Loucy (cell line): ENCODE measurements around the gene SMG7.

Source experiments
- H2AFZ ChIP-seq: fragments of 200-600 bp; sonication (generic); 2 replicates; pipeline ENCODE4 v1.6.0; 2016; ENCODE audit warnings: antibody characterized with exemption, mild to moderate bottlenecking, low read length, moderate library complexity
- H3F3A ChIP-seq: fragments of 200-600 bp; 2 replicates; pipeline ENCODE4 v1.6.0; 2016; ENCODE audit warnings: antibody characterized with exemption, low read depth, mild to moderate bottlenecking
- H3K27me3 ChIP-seq: fragments of 200-600 bp; sonication (generic); 2 replicates; pipeline ENCODE4 v1.6.1; 2014; ENCODE audit warnings: low read length, mild to moderate bottlenecking; ENCODE audit not compliant: insufficient read depth, poor library complexity, severe bottlenecking
- H3K36me3 ChIP-seq: fragments of 200-600 bp; sonication (generic); 2 replicates; pipeline ENCODE4 v1.6.1; 2016; ENCODE audit warnings: low read length; ENCODE audit not compliant: insufficient read depth
- H3K4me1 ChIP-seq: fragments of 200-600 bp; sonication (generic); 2 replicates; pipeline ENCODE4 v1.5.1; 2014; ENCODE audit warnings: low read length, mild to moderate bottlenecking; ENCODE audit not compliant: insufficient read depth, poor library complexity, severe bottlenecking
- H3K4me2 ChIP-seq: fragments of 200-600 bp; sonication (generic); 2 replicates; pipeline ENCODE4 v1.6.0; 2014; ENCODE audit warnings: antibody characterized with exemption, low read length, low read depth, mild to moderate bottlenecking; ENCODE audit not compliant: poor library complexity, severe bottlenecking
- H3K4me3 ChIP-seq: fragments of 200-600 bp; sonication (generic); 2 replicates; pipeline ENCODE4 v1.5.1; 2014; ENCODE audit warnings: low read length, mild to moderate bottlenecking, mixed read lengths; ENCODE audit not compliant: poor library complexity, severe bottlenecking
- H3K79me2 ChIP-seq: fragments of 200-600 bp; sonication (generic); 2 replicates; pipeline ENCODE4 v1.6.1; 2014; ENCODE audit warnings: low read length; ENCODE audit not compliant: insufficient read depth
- H3K9ac ChIP-seq: fragments of 200-600 bp; sonication (generic); 2 replicates; pipeline ENCODE4 v1.6.0; 2014; ENCODE audit warnings: mild to moderate bottlenecking, low read depth, low read length, moderate library complexity; ENCODE audit not compliant: poor library complexity, severe bottlenecking
- H3K9me2 ChIP-seq: fragments of 200-600 bp; sonication (generic); replicated peaks from 2 replicates; pipeline ENCODE4 v1.6.1; 2016; ENCODE audit warnings: low read depth, low read length, mixed read lengths
- H3K9me3 ChIP-seq: fragments of 200-600 bp; sonication (generic); 2 replicates; pipeline ENCODE4 v1.6.1; 2014; ENCODE audit warnings: mild to moderate bottlenecking, antibody characterized with exemption, low read length, low read depth; ENCODE audit not compliant: insufficient read depth
- H4K20me1 ChIP-seq: fragments of 200-600 bp; sonication (generic); 2 replicates; pipeline ENCODE4 v1.6.0; 2014; ENCODE audit warnings: antibody characterized with exemption, low read length, mild to moderate bottlenecking; ENCODE audit not compliant: insufficient read depth, poor library complexity, severe bottlenecking
- CTCF ChIP-seq: fragments of 200-600 bp; sonication (generic); conservative IDR thresholded peaks from 2 replicates; pipeline ENCODE4 v1.5.1; 2014; ENCODE audit warnings: mild to moderate bottlenecking, antibody characterized with exemption, low read length
- EZH2phosphoT487 ChIP-seq: fragments of 200-600 bp; IDR thresholded peaks from 2 replicates; pipeline ENCODE4 v1.6.1; 2018; ENCODE audit warnings: antibody characterized with exemption, mild to moderate bottlenecking, moderate library complexity, borderline replicate concordance

The SMG7 gene

GRCh38 chr1:183583466-183583865 is 111.2 kb downstream of the SMG7 start:
- H3K4me2 ChIP-seq, result no peak overlapping the region
- H3K9me3 ChIP-seq, result no peaks in the 10 kb centered on the region
- H3K9ac ChIP-seq, result no peak overlapping the region
- H4K20me1 ChIP-seq, result no peaks in the 10 kb centered on the region
- H2AFZ ChIP-seq, result no peak overlapping the region
- peaks cover 17% of the 10 kb centered on the region for H3K4me1 ChIP-seq
- H3K79me2 ChIP-seq, result no peaks in the 10 kb centered on the region
- H3K27me3 ChIP-seq, result no peaks in the 10 kb centered on the region
- no peaks in the 10 kb centered on the region for H3F3A ChIP-seq
- TF ChIP-seq CTCF, result no peak
- TF ChIP-seq EZH2phosphoT487, result no peak
- no peaks in the 10 kb centered on the region for H3K9me2 ChIP-seq
- H3K4me3 ChIP-seq, result no peak overlapping the region
- no peaks in the 10 kb centered on the region for H3K36me3 ChIP-seq

- Histone ChIP-seq H3K4me3 (no peak overlapping the region), H3K27me3 (no peaks in the 10 kb centered on the region), H3K9me3 (no peaks in the 10 kb centered on the region), H3K79me2 (no peaks in the 10 kb centered on the region), H3K9ac (no peak overlapping the region), H2AFZ (no peak overlapping the region), H3K4me1 (peaks cover 16% of the 10 kb centered on the region), H4K20me1 (no peaks in the 10 kb centered on the region), H3F3A (no peaks in the 10 kb centered on the region), H3K9me2 (no peaks in the 10 kb centered on the region), H3K4me2 (no peak overlapping the region), H3K36me3 (no peaks in the 10 kb centered on the region)
- TF ChIP-seq EZH2phosphoT487, result no peak
- TF ChIP-seq CTCF, result no peak
Measured at GRCh38 chr1:183584147-183584546, 111.8 kb downstream of the SMG7 start.

- no peaks in the 10 kb centered on the region for H3F3A ChIP-seq
- peaks cover 14% of the 10 kb centered on the region for H3K4me1 ChIP-seq
- no peak for TF ChIP-seq EZH2phosphoT487
- no peak for TF ChIP-seq CTCF
- H3K4me3 ChIP-seq, result no peak overlapping the region
- H3K9ac ChIP-seq, result no peak overlapping the region
- no peaks in the 10 kb centered on the region for H3K9me2 ChIP-seq
- H3K4me2 ChIP-seq, result no peak overlapping the region
- H3K9me3 ChIP-seq, result no peaks in the 10 kb centered on the region
- H4K20me1 ChIP-seq, result no peaks in the 10 kb centered on the region
- H2AFZ ChIP-seq, result no peak overlapping the region
- H3K27me3 ChIP-seq, result no peaks in the 10 kb centered on the region
- H3K36me3 ChIP-seq, result no peaks in the 10 kb centered on the region
- no peaks in the 10 kb centered on the region for H3K79me2 ChIP-seq
Measured at GRCh38 chr1:183585038-183585437, 112.7 kb downstream of the SMG7 start.
